ENCODE measurements around the gene CFAP157.

CFAP157 gene

DNA sequence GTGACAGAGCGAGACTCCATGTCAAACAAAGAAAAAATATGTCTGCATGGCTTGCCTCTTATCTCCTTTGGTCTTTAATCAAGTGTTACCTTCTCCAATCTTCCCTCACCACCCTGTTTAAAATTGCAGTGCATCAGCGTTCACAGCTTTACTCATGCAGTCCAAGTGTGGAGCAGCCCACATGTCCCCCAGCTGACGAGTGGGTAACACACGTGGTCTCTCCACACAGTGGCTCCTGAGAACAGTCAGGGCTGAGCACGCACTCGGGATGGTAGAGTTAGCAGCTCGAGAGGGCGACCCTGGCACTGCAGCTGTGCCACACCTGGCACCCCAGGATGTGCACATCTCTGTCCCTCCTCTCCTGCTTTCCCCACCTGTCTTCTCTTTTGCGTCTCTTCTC is 25.9 kb upstream of the CFAP157 start:
- no peaks in the 10 kb centered on the region for H3K9me3 ChIP-seq (replicated peaks; ENCODE audit: insufficient read depth, low read length)
- no peaks in the 10 kb centered on the region for H3F3A ChIP-seq (ENCODE audit: insufficient read depth, low read length)
- no peak for DNase-seq
- H3K4me2 ChIP-seq (ENCODE audit: low read depth, low read length), result no peak overlapping the region
- H3K27me3 ChIP-seq (replicated peaks; ENCODE audit: insufficient read depth, low read length), result no peaks in the 10 kb centered on the region
- no peaks in the 10 kb centered on the region for H3K79me2 ChIP-seq (ENCODE audit: low read length)
- TF ChIP-seq EZH2 (optimal IDR thresholded peaks at IDR 0.05; ENCODE audit: low read depth, low read length) (no peak), EZH2phosphoT487 (IDR thresholded peaks at IDR 0.05; ENCODE audit: low read length) (no peak), CTCF (IDR thresholded peaks at IDR 0.05; ENCODE audit: low read length) (no peak)
- no peaks in the 10 kb centered on the region for H3K36me3 ChIP-seq (replicated peaks; ENCODE audit: insufficient read depth, low read length)
- H4K20me1 ChIP-seq (ENCODE audit: insufficient read depth, low read length), result no peaks in the 10 kb centered on the region
- no peaks in the 10 kb centered on the region for H3K4me1 ChIP-seq (ENCODE audit: low read length)
- H2AFZ ChIP-seq (ENCODE audit: low read length), result no peak overlapping the region
- no peak overlapping the region for H3K4me3 ChIP-seq (ENCODE audit: low read length)
- no peak overlapping the region for H3K27ac ChIP-seq (ENCODE audit: low read length)
- H3K9ac ChIP-seq (ENCODE audit: low read length), result no peak overlapping the region
- no peaks in the 10 kb centered on the region for H3K9me2 ChIP-seq (replicated peaks; ENCODE audit: insufficient read depth, low read length)

- Histone ChIP-seq H3K27ac (ENCODE audit: low read length) (no peak overlapping the region), H3K27me3 (replicated peaks; ENCODE audit: insufficient read depth, low read length) (no peaks in the 10 kb centered on the region), H3K4me3 (ENCODE audit: low read length) (no peak overlapping the region), H3K4me1 (ENCODE audit: low read length) (no peaks in the 10 kb centered on the region), H3K9me3 (replicated peaks; ENCODE audit: insufficient read depth, low read length) (no peaks in the 10 kb centered on the region), H3K4me2 (ENCODE audit: low read depth, low read length) (no peak overlapping the region), H3F3A (ENCODE audit: insufficient read depth, low read length) (no peaks in the 10 kb centered on the region), H3K36me3 (replicated peaks; ENCODE audit: insufficient read depth, low read length) (no peaks in the 10 kb centered on the region), H4K20me1 (ENCODE audit: insufficient read depth, low read length) (no peaks in the 10 kb centered on the region), H3K9me2 (replicated peaks; ENCODE audit: insufficient read depth, low read length) (no peaks in the 10 kb centered on the region), H2AFZ (ENCODE audit: low read length) (no peak overlapping the region), H3K9ac (ENCODE audit: low read length) (no peak overlapping the region), H3K79me2 (ENCODE audit: low read length) (no peaks in the 10 kb centered on the region)
- DNase-seq, result no peak
- TF ChIP-seq CTCF (IDR thresholded peaks at IDR 0.05; ENCODE audit: low read length) (no peak), EZH2 (optimal IDR thresholded peaks at IDR 0.05; ENCODE audit: low read depth, low read length) (no peak), EZH2phosphoT487 (IDR thresholded peaks at IDR 0.05; ENCODE audit: low read length) (no peak)
Measured at GRCh38 chr9:127682351-127683136, 24.2 kb upstream of the CFAP157 start.

- Histone ChIP-seq H3K4me2 (ENCODE audit: low read depth, low read length) (no peak overlapping the region), H2AFZ (ENCODE audit: low read length) (no peak overlapping the region), H4K20me1 (ENCODE audit: insufficient read depth, low read length) (no peaks in the 10 kb centered on the region), H3K27ac (ENCODE audit: low read length) (no peak overlapping the region), H3K4me3 (ENCODE audit: low read length) (no peak overlapping the region), H3K27me3 (replicated peaks; ENCODE audit: insufficient read depth, low read length) (no peaks in the 10 kb centered on the region), H3K9ac (ENCODE audit: low read length) (no peak overlapping the region), H3F3A (ENCODE audit: insufficient read depth, low read length) (no peaks in the 10 kb centered on the region), H3K36me3 (replicated peaks; ENCODE audit: insufficient read depth, low read length) (no peaks in the 10 kb centered on the region), H3K79me2 (ENCODE audit: low read length) (no peaks in the 10 kb centered on the region), H3K4me1 (ENCODE audit: low read length) (no peaks in the 10 kb centered on the region), H3K9me3 (replicated peaks; ENCODE audit: insufficient read depth, low read length) (no peaks in the 10 kb centered on the region), H3K9me2 (replicated peaks; ENCODE audit: insufficient read depth, low read length) (no peaks in the 10 kb centered on the region)
- no peak for TF ChIP-seq EZH2phosphoT487 (IDR thresholded peaks at IDR 0.05; ENCODE audit: low read length)
- no peak for TF ChIP-seq CTCF (IDR thresholded peaks at IDR 0.05; ENCODE audit: low read length)
- no peak for TF ChIP-seq EZH2 (optimal IDR thresholded peaks at IDR 0.05; ENCODE audit: low read depth, low read length)
- no peak for DNase-seq
Measured at GRCh38 chr9:127683723-127684122, 23.1 kb upstream of the CFAP157 start.

All from MM.1S (cell line).